ENCODE measurements around the gene MXRA8.

The MXRA8 gene

DNA sequence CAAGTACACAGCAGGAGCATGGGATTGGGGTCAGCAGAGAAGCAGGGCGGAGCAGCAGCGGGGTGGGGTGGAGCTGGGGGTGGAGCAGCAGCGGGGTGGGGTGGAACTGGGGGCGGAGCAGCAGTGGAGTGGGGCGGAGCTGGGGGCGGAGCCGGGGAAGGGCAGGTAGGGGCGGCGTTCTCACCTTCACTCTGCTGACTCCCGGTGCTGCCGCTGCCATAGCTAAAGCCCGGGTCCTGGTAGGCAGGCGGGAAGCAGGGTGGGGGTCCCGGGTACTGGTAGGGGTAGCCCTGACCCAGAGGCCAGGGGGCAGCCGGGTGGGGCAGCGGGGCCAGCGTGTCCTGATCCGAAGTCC lies 20.6 kb downstream of the MXRA8 start:
- no peak for DNase-seq (ENCODE audit: low read depth in 1 of 2, low spot score in 1 of 2)

- DNase-seq (ENCODE audit: low read depth in 1 of 2, low spot score in 1 of 2): no peak
These were observed 21.2 kb downstream of the MXRA8 start for GRCh38 chr1:1336931-1337792.

GRCh38 chr1:1336446-1336845 lies 21.9 kb downstream of the MXRA8 start:
- DNase-seq (ENCODE audit: low read depth in 1 of 2, low spot score in 1 of 2): no peak

- DNase-seq (ENCODE audit: low read depth in 1 of 2, low spot score in 1 of 2): no peak
These were observed 22.5 kb downstream of the MXRA8 start for GRCh38 chr1:1335792-1336248.

DNA sequence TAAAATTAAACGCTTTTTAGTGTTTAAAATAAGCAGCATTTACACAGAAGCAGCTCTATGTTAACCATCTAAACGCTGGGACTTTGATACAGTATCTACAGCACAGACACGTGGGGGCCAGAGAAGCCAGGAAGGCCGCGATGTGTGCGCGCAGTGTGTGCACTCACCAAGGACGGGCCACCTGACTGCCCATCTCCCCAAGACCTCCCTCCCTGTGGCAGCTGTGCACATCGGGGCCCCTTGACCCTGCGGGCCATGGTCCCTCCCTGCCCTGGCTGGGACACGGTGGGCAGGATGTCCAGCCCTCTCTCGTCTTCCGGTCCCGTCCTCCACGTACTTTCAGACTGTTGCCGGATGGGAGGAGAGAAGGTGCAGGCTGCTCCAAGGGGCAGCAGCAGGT lies 23.1 kb downstream of the MXRA8 start:
- no peak for DNase-seq (ENCODE audit: low read depth in 1 of 2, low spot score in 1 of 2)

DNA sequence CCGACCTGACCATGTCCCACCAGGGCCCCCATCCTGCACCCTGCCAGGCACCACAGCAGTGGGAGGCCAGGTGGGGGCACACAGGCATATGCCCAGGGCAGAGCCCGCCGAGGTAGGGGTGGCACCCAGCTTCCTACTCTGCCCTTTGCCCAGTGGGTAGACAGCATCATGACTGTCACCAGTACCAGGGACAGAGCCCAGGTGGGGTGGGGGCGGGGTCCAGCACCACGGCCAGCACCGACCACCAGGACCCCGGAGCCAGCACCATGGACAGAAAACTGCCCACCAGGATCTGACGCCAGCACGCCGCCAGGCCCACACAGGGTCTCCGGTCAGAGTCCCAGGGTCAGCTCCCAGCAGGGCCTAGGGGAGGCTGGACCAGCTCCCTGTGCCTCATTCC lies 23.5 kb downstream of the MXRA8 start:
- DNase-seq (ENCODE audit: low read depth in 1 of 2, low spot score in 1 of 2): no peak

DNA sequence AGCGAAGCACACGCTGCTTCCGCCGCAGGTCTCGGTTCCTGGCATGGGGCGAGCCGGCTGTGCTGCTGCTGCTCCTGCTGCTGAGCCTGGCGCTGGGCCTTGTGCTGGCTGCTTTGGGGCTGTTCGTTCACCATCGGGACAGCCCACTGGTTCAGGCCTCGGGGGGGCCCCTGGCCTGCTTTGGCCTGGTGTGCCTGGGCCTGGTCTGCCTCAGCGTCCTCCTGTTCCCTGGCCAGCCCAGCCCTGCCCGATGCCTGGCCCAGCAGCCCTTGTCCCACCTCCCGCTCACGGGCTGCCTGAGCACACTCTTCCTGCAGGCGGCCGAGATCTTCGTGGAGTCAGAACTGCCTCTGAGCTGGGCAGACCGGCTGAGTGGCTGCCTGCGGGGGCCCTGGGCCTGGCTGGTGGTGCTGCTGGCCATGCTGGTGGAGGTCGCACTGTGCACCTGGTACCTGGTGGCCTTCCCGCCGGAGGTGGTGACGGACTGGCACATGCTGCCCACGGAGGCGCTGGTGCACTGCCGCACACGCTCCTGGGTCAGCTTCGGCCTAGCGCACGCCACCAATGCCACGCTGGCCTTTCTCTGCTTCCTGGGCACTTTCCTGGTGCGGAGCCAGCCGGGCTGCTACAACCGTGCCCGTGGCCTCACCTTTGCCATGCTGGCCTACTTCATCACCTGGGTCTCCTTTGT lies 24.7 kb downstream of the MXRA8 start:
- no peak for DNase-seq (ENCODE audit: low read depth in 1 of 2, low spot score in 1 of 2)

DNA sequence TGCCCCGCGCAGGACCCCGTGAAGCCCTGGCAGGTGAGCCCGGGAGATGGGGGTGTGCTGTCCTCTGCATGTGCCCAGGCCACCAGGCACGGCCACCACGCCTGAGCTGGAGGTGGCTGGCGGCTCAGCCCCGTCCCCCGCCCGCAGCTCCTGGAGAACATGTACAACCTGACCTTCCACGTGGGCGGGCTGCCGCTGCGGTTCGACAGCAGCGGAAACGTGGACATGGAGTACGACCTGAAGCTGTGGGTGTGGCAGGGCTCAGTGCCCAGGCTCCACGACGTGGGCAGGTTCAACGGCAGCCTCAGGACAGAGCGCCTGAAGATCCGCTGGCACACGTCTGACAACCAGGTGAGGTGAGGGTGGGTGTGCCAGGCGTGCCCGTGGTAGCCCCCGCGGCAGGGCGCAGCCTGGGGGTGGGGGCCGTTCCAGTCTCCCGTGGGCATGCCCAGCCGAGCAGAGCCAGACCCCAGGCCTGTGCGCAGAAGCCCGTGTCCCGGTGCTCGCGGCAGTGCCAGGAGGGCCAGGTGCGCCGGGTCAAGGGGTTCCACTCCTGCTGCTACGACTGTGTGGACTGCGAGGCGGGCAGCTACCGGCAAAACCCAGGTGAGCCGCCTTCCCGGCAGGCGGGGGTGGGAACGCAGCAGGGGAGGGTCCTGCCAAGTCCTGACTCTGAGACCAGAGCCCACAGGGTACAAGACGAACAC lies 25.4 kb downstream of the MXRA8 start:
- DNase-seq (ENCODE audit: low read depth in 1 of 2, low spot score in 1 of 2): no peak

GRCh38 chr1:1332031-1332755 lies 26.2 kb downstream of the MXRA8 start:
- no peak for DNase-seq (ENCODE audit: low read depth in 1 of 2, low spot score in 1 of 2)

DNA sequence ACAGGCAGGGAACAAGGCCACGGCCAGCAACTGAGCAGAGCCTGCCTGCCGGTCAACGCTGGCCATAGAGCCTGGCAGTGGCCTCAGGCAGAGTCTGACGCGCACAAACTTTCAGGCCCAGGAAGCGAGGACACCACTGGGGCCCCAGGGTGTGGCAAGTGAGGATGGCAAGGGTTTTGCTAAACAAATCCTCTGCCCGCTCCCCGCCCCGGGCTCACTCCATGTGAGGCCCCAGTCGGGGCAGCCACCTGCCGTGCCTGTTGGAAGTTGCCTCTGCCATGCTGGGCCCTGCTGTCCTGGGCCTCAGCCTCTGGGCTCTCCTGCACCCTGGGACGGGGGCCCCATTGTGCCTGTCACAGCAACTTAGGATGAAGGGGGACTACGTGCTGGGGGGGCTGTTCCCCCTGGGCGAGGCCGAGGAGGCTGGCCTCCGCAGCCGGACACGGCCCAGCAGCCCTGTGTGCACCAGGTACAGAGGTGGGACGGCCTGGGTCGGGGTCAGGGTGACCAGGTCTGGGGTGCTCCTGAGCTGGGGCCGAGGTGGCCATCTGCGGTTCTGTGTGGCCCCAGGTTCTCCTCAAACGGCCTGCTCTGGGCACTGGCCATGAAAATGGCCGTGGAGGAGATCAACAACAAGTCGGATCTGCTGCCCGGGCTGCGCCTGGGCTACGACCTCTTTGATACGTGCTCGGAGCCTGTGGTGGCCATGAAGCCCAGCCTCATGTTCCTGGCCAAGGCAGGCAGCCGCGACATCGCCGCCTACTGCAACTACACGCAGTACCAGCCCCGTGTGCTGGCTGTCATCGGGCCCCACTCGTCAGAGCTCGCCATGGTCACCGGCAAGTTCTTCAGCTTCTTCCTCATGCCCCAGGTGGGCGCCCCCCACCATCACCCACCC lies 27.0 kb downstream of the MXRA8 start, which contains the start of gene TAS1R3:
TAS1R3 (plus strand) TSS at position 213 of the 898 bp plus-strand sequence; CDS start at position 279, 66 bp downstream.
- DNase-seq (ENCODE audit: low read depth in 1 of 2, low spot score in 1 of 2): no peak

DNA sequence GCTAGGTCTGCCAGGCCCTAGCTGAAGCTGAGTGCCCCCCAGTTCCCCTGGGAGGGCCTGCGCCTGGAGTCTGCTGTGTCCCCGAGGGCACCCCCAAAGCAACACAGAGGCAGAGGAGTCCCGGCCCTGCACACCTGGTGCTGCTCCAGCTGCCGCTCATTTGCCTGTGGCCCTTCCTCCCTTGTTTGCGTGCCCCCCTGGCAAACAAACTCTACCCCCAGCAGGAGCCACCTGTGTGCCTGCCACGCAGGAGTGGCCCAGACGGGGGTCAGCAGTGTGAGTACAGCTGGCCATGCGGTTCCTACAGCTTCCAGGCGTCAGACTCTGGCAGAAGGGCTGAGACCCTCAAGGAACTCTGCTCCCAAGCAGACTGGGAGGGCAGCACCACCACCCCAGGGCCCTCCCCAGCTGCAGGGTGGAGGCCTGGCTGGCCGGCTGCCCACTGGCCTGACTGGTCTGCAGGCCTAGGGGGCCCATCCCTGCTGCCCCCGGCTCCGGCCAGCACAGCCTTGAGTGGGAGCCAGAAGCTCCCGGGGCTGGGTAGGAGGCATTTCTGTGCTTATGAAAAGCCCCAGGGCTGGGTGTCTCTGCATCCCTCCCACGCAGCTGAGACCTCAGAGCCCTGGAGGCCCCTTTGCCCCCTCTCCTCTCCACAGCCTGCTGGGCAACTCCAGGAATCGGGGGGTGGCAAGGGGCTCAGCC lies 27.8 kb downstream of the MXRA8 start:
- no peak for DNase-seq (ENCODE audit: low read depth in 1 of 2, low spot score in 1 of 2)

- no peak for DNase-seq (ENCODE audit: low read depth in 1 of 2, low spot score in 1 of 2)
These were observed 28.8 kb downstream of the MXRA8 start for GRCh38 chr1:1329304-1330210.

- no peak for DNase-seq (ENCODE audit: low read depth in 1 of 2, low spot score in 1 of 2)
These were observed 30.1 kb downstream of the MXRA8 start for GRCh38 chr1:1328254-1328653.

GRCh38 chr1:1327291-1327690 lies 31.1 kb downstream of the MXRA8 start:
- DNase-seq (ENCODE audit: low read depth in 1 of 2, low spot score in 1 of 2): no peak

DNA sequence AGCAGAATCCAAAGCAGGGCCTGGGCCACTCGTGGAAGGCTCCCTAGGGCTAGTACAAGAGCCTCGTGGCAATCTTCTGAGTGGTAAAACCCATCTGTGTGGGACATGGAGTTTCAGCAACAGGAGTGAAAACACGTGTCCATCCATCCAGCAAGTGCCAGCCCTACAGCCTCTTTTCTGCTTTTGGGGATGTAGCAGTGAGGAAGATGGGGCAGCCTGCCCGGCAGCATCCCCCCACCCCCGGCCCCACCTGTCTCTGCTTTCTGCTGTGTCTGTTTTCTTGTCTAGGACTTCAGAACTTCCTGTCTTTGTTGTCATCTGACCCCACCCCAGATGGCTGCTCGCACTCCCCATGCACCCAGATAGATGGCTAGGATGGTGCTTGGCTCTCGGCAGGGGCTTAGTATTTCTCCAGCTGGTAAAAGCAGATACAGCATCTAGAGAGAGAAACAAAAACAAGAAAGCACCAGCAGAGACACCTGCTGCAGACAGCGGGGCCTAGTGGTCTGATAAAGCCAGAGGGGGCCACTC lies 32.2 kb downstream of the MXRA8 start:
- no peak for DNase-seq (ENCODE audit: low read depth in 1 of 2, low spot score in 1 of 2)

DNA sequence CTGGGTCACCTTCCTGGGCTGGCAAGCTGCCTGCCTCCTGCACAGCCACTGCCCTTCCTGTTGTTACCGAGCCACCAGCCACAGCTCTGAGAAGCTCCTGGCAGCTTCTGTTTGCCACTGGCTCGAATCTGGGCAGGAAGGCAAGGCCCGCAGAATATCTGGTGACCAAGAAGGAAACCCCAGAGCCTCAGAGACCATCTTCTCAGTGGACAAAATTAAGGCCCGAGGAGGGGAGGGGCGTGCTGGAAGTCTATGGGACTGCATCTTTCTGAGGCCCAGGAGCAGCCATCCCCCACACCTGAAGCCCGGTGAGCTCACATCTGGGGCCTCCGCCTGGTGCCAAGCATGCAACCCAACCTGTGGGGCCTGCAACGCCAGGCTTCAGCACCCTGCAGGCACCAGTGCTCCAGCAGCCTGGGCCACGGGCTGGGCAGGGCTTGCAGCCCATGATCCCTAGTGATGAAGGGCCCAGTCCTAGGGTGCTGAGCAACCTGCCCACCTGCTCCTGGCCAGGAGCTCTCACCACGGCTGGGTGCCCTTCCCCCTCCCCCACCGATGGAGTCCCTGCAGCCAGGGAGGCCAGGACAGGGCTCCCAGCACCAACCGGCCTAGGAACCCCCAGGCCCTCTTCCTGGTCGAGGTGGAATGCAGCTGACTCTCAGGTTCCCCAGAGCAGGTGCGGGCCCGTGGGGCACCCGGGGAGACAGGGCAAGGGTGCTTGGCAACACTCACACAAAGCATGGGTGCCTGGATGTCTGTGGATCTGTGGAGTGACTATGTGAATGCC lies 32.9 kb downstream of the MXRA8 start:
- DNase-seq (ENCODE audit: low read depth in 1 of 2, low spot score in 1 of 2): no peak

DNA sequence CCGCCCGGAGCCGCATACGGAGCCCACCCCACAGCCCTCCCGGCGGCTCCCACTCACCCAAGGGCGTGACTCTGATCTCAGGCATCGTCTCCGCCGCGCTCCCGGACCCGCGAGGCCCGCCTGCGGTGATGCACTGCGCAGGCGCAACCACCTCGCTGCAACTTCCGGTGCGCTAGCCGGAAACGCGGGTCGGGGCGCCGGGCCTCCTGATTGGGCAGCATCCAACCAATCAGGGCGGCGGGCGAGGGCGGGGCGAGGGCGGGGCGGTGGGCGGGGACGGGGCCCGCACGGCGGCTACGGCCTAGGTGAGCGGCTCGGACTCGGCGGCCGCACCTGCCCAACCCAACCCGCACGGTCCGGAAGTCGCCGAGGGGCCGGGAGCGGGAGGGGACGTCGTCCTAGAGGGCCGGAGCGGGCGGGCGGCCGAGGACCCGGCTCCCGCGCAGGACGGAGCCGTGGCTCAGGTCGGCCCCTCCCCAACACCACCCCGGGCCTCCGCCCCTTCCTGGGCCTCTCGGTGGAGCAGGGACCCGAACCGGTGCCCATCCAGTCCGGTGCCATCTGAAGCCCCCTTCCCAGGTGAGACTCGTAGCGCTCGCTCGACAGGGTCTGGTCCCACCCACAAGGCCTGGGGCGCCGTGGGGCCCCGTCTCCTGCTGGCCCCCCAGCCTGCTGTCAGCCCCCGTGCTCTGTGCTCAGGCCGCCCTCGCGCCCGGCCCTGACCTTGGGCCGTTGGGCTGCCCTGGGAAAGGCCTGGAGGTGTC lies 33.6 kb downstream of the MXRA8 start, which contains the start of the genes CPTP and INTS11:
CPTP (plus strand) TSS at position 279 of the 764 bp plus-strand sequence. CDS start 2,109 bp downstream, outside the sequence.
INTS11 (minus strand) TSS at position 137 of the 764 bp plus-strand sequence; CDS start at position 85, 52 bp downstream.
- peak; percentile 93 to 95 for DNase-seq (ENCODE audit: low read depth in 1 of 2, low spot score in 1 of 2)

All from activated T-helper 1 cell treated with anti-CD3 and anti-CD28 coated beads, Interleukin-2, amount 50 U/mL, for 16 hours (primary cell).